HuH-7.5 (cell line): Measurements from ENCODE around the gene ODAD3.
A peak's percentile ranks its signal among the peaks of the same experiment; 100 is the strongest.
"Not testable (repeated sequence)": the region's sequence is repeated elsewhere in the genome, so short reads cannot be mapped to it uniquely, and the experiment has no call there.

Source experiments
- DNase-seq: peaks from one replicate; pipeline ENCODE4 v3.0.0; 2011; ENCODE audit warnings: low spot score

Gene ODAD3

DNA sequence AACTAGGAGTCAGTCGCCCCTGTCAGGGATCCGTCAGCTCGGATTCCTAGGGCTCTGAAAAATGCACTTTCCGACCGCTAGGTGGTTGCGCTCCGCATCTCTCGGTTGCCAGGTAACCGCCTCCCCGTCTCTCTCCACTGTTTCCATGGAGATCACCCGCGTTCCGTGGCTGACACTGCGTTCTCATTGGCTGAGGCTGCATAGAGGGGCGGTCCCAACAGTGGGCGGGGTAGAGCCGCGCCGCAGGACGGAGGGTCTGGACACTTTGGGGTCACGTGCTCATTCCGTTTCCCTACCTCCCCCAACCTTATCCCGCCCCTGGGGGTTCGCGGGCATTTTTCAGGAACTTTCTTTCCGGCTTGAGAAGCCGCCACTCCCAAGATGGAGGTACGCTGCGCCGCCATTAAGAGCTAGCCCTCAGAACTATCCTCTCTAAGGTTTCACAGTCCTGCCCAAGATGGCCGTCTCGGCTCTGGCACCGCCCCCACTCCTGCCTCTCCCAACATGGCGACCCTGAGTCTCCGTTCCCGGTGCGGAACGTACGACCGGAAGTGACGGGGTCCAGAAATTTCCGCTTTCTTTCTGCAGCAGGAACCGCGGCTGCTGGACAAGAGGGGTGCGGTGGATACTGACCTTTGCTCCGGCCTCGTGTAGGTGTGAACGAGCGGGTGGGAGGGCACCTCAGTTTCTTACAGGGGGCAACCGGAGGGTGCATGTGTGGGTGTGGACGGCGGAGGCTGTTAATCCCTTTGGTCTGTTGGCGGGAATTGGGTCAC is at the start of gene ODAD3, which contains the start of gene PRKCSH:
Gene ODAD3, minus strand, starts transcription at position 65 of the 776 bp plus-strand sequence. CDS start 105 bp downstream, outside the sequence.
Gene PRKCSH, plus strand, starts transcription at position 579 of the 776 bp plus-strand sequence. CDS start 483 bp downstream, outside the sequence.
- DNase-seq: peak; percentile 99

DNA sequence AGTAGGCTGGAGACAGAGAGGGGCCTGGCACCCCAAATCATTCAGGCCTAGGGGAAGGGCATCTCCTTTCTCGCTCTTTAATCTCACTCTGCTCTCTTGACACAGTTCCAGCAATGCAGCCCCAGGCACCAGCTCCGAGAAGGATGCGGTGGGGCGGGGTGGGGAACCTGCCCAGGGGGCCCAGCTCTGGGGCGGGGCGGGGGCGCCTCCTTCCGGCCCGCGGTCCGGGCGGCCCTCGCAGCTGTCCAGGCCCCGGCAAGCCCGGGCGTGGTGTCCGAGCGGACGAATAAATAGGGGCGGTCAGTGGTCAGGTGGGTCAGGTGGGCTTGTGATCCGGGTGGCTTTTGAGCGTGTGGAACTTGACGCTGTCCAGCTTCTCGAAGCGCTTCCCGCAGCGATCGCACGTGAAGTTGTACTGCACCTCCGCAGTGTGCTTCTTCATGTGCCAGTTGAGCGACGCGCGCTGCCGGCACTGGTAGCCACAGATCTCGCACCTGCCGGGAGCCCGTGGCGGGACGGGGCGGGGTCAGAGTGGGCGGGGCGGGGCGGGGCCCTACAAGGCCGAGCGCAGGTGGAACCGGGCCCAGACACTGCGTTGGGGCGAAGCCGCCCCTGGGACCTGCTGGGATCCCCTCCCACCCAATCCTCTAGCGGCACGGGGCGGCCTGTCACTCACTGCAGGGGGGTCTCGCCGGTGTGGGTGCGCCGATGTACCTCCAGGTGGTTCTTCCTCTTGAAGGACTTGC is 48.6 kb upstream of the ODAD3 start:
- no peak for DNase-seq

DNA sequence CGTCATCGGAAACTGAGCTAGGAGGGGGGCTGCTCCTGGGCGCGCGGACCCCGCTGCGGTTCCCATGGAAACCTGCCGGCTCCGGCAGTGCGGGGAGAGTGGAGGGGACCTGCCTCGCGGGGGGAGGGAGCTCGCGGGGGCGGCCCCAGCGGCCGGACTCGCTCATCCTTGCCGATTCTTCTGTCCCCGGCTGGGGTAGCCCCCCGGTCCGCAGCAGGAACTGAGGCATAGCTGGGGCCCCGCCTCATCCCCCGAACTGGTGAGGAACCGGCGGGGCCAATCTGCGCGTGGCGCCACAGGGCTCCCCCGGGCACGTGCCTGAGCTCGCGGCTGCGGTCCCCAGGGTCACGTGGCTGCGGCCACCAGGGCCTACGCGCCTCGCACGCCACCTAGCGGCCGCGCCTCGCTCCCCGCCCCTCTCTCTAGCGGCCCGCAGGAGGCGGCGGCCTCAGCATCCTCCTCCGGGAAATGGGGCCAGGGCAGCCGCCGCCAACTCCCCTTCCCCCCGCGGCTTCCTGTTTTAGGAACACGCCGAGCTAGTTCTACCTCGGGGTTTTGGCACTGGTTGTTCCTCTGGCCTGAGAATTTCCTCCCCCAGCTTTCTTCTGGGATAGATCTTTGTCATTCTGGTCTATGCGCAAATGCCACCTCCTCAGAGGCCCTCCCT is 47.6 kb upstream of the ODAD3 start:
- DNase-seq: peak; percentile 98

DNA sequence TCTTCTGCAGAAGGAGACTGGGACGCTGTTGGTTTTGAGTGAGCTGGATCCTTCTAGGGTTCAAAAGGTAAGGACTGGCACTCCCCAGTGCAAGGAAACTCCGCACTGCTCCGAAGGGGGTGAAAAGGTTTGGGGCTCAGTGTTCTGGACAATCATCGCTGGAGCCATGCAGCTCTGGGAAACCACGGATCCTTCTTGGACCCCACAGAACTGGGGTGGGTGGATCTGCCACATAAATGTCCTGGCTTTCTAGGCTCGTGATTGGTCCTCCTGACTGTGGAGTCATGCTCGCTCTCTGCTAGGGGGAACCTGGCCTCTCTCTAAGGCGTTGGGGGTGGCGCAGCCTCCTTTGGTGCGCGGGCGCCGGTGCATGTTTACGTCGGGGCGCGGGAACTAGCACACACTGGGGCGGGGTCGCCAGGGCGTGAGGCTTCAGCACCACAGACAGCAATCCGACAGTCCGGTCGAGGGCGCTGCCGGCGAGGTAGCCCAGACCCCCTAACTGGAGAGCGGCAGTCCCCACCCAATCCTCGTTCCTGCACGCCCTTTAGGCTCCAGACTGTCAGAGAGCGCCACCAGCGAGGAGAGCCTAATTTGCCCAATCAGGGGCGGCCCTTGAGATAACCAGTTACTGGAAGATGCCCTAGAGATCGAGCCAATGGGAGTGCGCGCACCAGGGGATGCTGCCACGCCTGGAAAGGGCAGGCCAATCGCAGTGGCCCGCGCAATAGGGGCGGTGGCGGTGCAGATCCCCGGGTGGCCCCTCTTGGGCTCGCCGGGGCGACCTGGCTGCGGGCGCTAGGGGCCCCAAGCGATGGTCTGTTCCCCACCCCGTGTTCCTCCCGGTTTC is 46.8 kb upstream of the ODAD3 start:
- DNase-seq: no peak

DNA sequence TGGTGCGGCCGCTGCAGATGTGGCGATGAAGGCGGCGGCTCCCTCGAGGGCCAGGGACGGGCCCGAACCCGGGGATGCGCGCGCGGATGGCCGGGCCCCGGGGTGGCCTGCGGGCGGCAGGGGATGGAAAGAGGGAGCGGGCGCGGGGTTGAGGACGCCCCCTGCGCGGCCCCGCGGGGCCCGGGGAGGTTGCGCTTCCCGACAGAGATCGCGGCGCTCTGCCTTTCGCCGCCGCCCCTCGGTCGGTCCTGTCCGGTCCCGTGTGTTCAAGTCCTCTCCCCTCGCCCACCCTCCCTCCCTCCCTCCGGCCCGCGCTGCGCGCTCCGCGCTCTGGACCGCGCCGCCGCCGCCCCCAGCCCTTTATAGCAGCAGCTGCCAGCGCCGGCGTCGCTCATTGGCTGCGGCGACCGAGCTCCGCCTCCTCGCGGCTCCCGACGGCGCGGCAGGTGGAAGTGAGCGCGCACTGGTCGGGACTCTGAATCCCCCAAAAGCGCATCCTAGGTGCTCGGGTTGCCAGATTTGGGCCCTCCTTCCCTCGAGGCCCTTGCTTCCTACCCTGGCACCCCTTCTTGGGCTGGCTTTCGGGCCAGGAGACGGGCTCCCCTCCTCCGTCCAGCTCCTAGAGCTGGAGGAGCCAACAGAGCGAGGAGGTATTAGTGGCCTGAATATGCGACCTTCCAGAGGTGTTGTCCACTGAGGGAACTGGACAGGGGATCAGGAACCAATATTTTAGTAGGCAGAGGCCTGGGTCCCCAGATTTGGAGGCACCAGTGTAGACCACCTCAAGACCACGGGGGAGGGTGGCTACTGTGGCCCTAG is 46.0 kb upstream of the ODAD3 start, which contains the start of gene ELAVL3:
Gene ELAVL3, minus strand, starts transcription at position 332 of the 819 bp plus-strand sequence. CDS start 438 bp downstream, outside the sequence.
- DNase-seq: no peak

DNA sequence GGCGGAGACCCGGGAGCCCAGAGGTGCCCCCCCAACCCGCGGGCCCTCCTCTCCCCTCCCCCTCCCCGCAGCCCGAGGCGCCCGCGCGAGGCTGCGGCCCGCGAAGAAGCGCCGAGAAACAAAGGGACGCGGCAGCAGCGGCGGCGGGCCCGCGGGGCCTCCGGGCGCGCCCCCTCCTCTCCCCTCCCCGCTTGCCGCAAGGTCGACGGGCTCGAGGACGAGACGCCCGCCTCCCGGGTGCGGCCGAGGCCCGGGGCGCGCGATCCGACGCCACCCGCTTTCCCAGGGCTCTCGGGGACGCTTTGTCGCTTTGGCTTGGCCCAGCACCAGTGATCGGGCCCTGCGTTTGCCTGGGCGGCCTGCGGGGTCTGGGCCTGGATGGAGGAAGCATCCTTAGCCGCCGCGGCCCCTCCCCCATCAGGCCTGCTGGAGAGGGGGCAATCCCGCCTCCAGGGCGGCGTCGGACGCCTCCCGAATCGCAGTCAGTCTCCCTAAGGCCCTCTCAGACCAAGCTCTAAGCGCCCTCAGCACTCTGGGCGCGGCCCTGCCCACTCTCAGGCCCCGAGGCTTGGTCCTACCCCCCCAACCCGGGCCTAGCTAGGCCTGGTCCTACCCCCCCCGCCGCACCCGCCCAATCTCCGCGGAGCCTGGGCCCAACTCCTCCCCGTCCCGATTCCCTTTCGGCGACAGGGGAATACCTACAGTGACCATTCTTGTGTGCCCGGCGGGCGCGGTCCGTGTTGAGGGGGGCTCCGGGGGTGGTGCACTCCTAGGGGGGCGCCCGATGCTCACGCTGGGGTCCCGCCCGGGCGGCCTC is 45.2 kb upstream of the ODAD3 start:
- no peak for DNase-seq

DNA sequence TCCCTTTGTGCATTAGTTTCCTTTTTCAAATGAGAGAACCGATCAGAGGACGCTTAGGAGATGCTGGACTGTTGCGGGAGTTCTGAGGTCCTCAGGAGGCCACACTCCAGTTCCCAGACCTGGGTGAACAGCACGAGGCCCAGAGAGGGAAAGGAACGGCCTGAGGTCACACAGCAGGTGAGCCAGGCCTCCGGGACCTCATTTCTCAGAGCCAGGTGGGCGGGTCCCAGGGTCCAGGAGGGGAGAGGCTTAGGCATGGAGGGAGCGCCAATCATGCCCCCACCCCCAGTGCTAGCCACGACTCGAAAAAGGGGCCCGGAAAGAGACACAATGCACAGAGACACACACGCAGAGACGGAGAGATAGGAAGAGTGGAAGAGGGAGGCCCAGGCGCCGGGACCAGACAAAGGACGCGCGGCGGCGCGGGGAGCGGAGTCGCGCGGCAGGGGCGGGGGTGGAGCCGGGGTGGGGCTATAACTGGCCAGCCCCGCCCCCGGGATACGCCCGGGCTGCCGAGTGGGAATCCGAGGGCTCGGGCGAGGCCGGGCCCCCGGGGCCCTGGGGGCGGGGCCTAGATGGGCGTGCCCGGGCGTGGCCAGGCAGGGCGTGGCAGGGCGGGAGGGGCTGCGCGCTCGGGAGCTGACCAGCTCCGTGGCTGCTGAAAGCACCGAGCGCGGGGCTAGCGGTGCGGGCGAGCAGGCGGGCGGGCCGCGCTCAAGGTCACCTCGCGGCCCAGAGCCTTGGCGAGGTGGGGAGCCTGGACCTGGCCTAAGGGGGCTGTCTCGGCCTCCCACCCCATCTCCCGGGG is 44.4 kb upstream of the ODAD3 start:
- DNase-seq: peak; percentile 71

DNA sequence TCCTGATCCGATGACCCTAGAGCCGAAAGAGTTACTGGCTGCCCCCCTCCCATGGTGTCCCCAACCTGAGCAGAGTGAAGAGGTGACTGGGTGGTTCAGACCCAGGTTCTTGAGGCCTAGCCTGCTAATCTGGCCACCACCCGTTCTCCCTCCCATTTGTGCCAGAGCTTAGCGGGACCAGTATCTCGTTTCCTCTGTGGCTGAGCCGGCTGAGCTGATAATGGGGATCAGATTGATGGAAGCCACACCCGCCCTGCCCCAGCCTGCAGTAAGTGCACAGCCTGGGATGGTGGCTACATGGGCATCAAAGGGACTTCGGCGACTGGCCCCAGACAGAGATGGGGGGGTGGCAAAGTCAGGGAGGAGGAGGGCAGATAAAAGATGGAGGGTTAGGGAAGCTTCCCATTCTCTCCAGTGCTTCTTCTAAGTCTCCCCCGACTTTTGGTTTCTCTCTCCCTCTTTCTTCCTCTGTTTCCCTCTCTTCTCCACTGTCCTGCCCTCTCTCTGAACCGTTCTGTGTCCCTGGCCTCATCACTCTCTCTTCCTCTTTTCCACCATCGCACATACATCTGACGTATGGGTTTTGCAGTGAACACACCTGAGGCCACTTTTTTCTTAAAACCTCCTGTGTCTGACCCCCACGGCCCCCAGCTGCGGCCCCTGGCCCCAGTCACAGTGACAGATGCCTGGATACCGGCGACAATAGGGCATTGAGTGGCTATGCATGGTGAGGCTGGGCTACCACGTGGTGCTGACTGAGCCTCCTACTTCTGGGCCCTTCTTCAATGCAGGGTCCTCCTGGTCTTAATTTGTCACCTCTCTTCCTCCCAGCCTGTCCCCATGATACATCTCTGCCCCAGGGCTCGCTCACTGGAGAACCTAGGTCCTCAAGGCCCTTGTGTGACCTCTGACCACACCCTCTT is 43.5 kb upstream of the ODAD3 start:
- no peak for DNase-seq

DNA sequence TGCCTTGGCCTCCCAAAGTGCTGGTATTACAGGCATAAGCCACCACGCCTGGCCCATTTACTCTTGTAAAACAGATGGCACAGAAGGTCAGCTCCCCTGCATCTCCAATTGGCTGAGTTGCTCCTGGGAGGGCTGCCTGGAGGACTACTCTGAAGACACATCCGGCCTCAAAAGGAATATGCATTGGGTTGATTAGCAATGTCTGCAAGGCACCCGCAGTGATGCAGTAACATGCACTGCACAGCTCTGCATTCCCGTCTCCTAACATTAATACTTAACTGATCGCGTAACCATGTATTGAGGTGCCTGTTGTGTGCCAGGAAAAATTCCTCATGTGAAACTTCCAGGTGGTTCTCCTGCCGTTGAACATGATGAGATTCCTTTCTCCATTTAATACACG is 40.9 kb upstream of the ODAD3 start:
- DNase-seq: no peak

DNA sequence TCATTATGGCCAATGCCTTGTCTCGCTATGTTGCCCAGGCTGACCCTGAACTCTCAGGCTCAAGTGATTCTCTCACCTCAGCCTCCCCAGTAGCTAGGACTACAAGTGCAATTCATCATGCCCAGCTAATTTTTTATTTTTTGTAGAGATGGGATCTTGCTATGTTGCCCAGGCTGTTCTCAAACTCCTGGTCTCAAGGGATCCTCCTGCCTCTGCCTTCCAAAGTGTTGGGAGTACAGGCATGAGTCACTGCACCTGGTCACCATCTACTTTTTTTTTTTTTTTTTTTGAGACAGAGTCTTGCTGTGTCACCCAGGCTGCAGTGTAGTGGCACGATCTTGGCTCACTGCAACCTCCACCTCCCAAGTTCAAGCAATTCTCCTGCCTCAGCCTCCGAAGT is 40.4 kb upstream of the ODAD3 start:
- DNase-seq: not testable (repeated sequence)

DNA sequence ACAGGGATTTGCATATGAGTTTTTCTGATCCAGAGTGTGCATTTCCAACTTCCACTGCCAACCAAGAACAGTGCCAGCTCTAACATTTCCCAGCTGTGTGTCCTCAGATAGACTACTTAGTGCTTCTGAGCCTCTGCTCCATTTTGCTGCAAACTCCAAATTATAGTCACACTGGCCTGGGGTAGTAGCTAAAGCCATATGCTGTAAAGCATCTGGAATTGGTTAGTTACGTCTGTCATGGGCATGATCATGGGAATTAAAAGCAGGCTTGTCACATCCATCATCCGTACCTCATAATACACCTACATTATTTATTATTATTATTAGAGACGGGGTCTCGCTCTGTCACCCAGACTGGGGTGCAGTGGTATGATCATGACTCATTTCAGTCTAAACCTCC is 38.8 kb upstream of the ODAD3 start:
- DNase-seq: no peak

DNA sequence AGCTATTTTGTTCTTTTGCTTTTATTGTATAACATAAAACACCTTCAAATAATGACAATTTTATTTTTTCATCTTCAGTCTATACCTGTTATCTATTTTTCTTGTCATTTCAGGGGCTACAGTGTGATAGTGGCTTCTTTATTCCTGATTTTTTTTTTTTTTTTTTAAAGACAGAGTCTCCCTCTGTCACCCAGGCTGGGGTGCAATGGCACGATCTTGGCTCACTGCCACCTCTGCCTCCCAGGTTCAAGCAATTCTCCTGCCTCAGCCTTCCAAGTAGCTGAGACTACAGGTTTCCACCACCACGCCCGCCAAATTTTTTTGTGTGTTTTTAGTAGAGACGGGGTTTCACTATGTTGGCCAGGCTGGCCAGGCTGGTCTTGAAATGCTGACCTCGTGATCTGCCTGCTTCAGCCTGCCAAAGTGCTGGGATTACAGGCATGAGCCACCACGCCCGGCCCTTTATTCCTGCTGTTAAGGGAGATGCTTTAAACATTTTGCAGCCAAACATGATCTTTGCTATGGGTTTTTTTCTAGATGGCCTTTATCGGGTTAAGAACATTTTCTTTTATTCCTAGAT is 33.4 kb upstream of the ODAD3 start:
- not testable (repeated sequence) for DNase-seq

DNA sequence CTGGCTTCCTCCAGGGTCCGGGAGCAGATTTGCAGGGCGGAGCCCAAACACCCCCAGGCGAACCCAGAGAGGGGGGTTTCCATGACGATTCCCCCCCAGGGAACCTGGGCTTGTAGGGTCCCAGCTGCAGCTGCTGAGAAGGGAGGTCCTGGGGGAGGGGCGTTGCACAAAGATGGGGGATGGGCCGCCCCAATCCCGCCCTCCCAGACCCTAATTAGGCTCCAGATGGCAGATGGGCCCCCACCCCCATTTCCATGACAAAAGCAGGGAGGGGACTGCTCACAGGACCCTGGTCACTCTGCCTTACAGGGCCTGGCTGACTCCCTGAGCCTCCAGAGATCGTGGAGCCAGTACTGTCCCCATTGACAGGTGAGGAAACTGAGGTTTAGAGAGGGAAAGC is 30.7 kb upstream of the ODAD3 start:
- no peak for DNase-seq

DNA sequence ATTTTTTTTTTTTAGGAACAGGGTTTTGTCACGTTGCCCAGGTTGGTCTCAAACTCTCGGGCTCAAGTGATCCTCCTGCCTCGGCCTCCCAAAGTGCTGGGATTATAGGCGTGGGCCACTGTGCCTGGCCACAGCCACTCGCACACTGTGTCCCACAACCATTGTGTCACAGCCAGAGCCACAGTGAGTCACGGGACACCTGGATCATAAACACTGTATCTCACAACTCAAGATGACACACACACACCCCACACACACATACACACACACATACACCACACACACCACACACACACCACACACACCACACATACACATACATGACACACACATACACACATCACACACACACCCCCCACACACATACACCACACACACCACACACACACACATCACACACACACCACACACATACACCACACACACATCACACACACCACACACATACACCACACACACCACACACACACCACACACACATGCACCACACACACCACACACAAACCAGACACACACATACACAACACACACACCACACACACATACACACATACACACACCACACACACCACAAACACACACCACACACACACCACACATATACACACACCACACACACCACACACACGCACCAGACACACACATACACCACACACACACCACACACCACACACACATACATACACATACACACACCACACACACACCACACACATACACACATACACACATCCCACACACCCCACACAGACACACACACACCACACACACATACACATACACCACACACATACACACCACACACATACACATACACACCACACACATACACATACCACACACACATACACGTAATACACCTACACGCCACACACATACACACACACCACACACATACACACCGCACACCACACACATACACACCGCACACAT is 29.7 kb upstream of the ODAD3 start:
- no peak for DNase-seq

DNA sequence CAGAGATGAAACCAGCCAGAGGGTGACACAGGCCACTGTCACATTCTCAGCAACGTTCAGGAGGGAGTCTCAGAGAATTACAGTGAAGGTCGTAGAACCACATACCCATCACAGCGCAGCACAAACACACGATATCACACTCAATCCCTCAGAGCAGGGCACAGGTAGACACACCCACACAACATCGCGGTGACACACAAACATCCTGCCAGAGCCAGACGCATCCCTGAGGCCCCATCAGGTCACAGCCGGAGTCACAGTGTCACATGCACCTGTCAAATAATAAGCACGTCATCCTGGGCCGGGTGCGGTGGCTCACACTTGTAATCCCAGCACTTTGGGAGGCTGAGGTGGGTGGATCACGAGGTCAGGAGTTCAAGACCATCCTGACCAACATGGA is 28.5 kb upstream of the ODAD3 start:
- DNase-seq: no peak

DNA sequence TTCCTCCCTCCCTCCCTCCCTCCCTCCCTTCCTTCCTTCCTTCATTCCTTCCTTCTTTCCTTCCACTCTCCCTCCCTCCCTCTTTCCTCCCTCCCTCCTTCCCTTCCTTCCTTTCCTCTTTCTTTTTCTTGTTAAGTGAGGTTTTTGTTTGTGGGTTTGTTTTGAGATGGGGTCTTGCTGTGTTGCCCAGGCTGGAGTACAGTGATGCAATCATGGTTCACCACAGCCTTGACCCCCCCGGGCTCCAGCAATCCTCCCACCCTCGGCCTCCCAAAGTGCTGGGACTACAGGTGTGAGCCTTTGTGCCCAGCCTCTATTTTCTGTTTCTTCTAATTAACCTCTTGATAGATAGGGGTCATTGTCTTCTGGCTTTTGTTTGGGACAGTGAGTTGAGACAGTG is 26.5 kb upstream of the ODAD3 start:
- DNase-seq: no peak
